WTC11 (cell line): ENCODE measurements around the gene CD72.

Source experiments
- E2F4 ChIP-seq: sonication (generic); formaldehyde crosslinking; IDR thresholded peaks from 2 replicates; pipeline ENCODE4 v1.8.1; 2022; ENCODE audit warnings: low read depth, mild to moderate bottlenecking, moderate library complexity, missing genetic modification reagents, borderline replicate concordance
- EMX1 ChIP-seq: fragments of 250-450 bp; sonication (Bioruptor Pico); IDR thresholded peaks from 2 replicates; pipeline ENCODE4 v1.8.0; 2021; ENCODE audit warnings: mild to moderate bottlenecking
- SP1 ChIP-seq: sonication (generic); formaldehyde crosslinking; conservative IDR thresholded peaks from 2 replicates; pipeline ENCODE4 v1.8.1; 2022; ENCODE audit warnings: missing genetic modification reagents
- TF ChIP-seq, protein P1 (sequence below): fragments of 200-600 bp; IDR thresholded peaks from 2 replicates; pipeline ENCODE4 v1.8.0; 2022; ENCODE audit warnings: antibody characterized with exemption

GRCh38 chr9:35564658-35565061, 53.6 kb downstream of the CD72 start:
- TF ChIP-seq, protein P1, sequence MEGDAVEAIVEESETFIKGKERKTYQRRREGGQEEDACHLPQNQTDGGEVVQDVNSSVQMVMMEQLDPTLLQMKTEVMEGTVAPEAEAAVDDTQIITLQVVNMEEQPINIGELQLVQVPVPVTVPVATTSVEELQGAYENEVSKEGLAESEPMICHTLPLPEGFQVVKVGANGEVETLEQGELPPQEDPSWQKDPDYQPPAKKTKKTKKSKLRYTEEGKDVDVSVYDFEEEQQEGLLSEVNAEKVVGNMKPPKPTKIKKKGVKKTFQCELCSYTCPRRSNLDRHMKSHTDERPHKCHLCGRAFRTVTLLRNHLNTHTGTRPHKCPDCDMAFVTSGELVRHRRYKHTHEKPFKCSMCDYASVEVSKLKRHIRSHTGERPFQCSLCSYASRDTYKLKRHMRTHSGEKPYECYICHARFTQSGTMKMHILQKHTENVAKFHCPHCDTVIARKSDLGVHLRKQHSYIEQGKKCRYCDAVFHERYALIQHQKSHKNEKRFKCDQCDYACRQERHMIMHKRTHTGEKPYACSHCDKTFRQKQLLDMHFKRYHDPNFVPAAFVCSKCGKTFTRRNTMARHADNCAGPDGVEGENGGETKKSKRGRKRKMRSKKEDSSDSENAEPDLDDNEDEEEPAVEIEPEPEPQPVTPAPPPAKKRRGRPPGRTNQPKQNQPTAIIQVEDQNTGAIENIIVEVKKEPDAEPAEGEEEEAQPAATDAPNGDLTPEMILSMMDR, result no peak
- TF ChIP-seq EMX1 (CRISPR knock-in tag) (no peak), SP1 (CRISPR knock-in tag) (no peak), E2F4 (CRISPR knock-in tag) (no peak)
